ENCODE data around the gene TMEM168.

TMEM168 gene

GRCh38 chr7:112792441-112792840 is 2.2 kb upstream of the TMEM168 start:
- no peak for DNase-seq
- no peaks in the 10 kb centered on the region for H3K27me3 Mint-ChIP-seq
- no peak for ATAC-seq
- H3K4me1 Mint-ChIP-seq, result peaks cover 31% of the 10 kb centered on the region
- no peak overlapping the region for H3K27ac Mint-ChIP-seq
- peaks cover 10% of the 10 kb centered on the region for H3K36me3 Mint-ChIP-seq (ENCODE audit: low read depth)
- H3K4me3 Mint-ChIP-seq, result no peak overlapping the region
- no peaks in the 10 kb centered on the region for H3K9me3 Mint-ChIP-seq

- Mint-ChIP-seq H3K4me3 (no peak overlapping the region), H3K27ac (no peak overlapping the region), H3K27me3 (no peaks in the 10 kb centered on the region), H3K4me1 (peaks cover 35% of the 10 kb centered on the region), H3K36me3 (ENCODE audit: low read depth) (peaks cover 10% of the 10 kb centered on the region), H3K9me3 (no peaks in the 10 kb centered on the region)
- DNase-seq (no peak), ATAC-seq (no peak)
Measured at GRCh38 chr7:112791465-112792168, 1.4 kb upstream of the TMEM168 start.

GRCh38 chr7:112790586-112791003 is 402 bp upstream of the TMEM168 start:
- Mint-ChIP-seq H3K4me1 (peaks cover 35% of the 10 kb centered on the region), H3K27ac (peak overlapping the region; percentile 90), H3K4me3 (peak overlapping the region; percentile 96), H3K36me3 (ENCODE audit: low read depth) (peaks cover 10% of the 10 kb centered on the region), H3K9me3 (no peaks in the 10 kb centered on the region), H3K27me3 (no peaks in the 10 kb centered on the region)
- no peak for DNase-seq
- ATAC-seq, result no peak

- Mint-ChIP-seq H3K36me3 (ENCODE audit: low read depth) (peaks cover 13% of the 10 kb centered on the region), H3K27me3 (no peaks in the 10 kb centered on the region), H3K4me3 (peak overlapping the region; percentile 96), H3K9me3 (no peaks in the 10 kb centered on the region), H3K27ac (peak overlapping the region; percentile 90), H3K4me1 (peaks cover 31% of the 10 kb centered on the region)
- no peak for DNase-seq
- ATAC-seq, result no peak
Measured at GRCh38 chr7:112789453-112789816, 758 bp downstream of the TMEM168 start.

- H3K36me3 Mint-ChIP-seq (ENCODE audit: low read depth), result peaks cover 19% of the 10 kb centered on the region
- no peaks in the 10 kb centered on the region for H3K27me3 Mint-ChIP-seq
- H3K27ac Mint-ChIP-seq, result peak overlapping the region; percentile 90
- H3K4me1 Mint-ChIP-seq, result peaks cover 29% of the 10 kb centered on the region
- H3K9me3 Mint-ChIP-seq, result no peaks in the 10 kb centered on the region
- no peak for DNase-seq
- peak overlapping the region; percentile 96 for H3K4me3 Mint-ChIP-seq
- ATAC-seq, result no peak
Measured at GRCh38 chr7:112788778-112789343, 1.3 kb downstream of the TMEM168 start.

DNA sequence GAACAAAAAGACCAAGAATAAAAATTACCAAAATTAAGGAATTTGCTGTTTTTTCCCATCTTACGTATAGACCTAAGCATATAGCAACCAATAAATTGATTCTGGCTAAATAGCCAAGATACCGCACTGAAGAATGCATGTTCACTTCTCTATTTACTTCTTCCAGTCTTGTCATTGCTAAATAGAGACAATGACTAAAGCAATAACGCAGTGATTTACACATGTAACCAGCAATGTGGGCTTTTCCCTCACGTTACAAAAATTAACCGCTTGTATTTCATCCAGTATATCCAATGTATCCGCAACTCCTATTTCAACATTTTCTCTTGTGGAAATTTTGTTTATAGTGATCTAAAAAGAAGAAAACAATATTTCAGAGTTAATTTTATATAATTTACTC is 5.6 kb downstream of the TMEM168 start:
- H3K36me3 Mint-ChIP-seq (ENCODE audit: low read depth), result peaks cover 41% of the 10 kb centered on the region
- DNase-seq (no peak), ATAC-seq (no peak)
- H3K4me3 Mint-ChIP-seq, result no peak overlapping the region
- H3K9me3 Mint-ChIP-seq, result no peaks in the 10 kb centered on the region
- no peak overlapping the region for H3K27ac Mint-ChIP-seq
- peaks cover 30% of the 10 kb centered on the region for H3K4me1 Mint-ChIP-seq
- H3K27me3 Mint-ChIP-seq, result no peaks in the 10 kb centered on the region

DNA sequence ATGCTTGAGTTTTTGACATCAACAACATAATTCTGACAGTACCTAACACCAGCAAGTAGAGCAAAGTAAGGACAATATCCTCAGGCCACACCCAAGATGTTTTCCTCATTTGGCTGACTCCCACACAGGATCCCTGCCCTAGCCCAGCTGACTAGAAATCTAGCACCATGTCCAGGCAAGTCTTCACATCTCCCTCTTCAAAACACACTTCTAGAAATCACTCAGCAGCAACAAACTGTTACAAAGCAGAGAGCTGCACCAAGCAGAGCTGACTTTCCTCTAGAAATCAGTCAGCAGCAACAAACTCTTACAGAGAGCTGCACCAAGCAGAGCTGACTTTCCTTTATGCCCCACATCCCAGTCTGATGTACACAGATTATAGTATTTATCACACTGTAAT is 7.7 kb downstream of the TMEM168 start:
- Mint-ChIP-seq H3K4me3 (no peak overlapping the region), H3K27ac (no peak overlapping the region), H3K4me1 (peaks cover 12% of the 10 kb centered on the region), H3K9me3 (no peaks in the 10 kb centered on the region), H3K36me3 (ENCODE audit: low read depth) (peaks cover 32% of the 10 kb centered on the region), H3K27me3 (no peaks in the 10 kb centered on the region)
- no peak for DNase-seq
- peak; percentile 49 for ATAC-seq

GRCh38 chr7:112781558-112781957 is 8.6 kb downstream of the TMEM168 start:
- DNase-seq (no peak), ATAC-seq (no peak)
- H3K27ac Mint-ChIP-seq, result no peak overlapping the region
- H3K9me3 Mint-ChIP-seq, result no peaks in the 10 kb centered on the region
- H3K4me3 Mint-ChIP-seq, result no peak overlapping the region
- H3K27me3 Mint-ChIP-seq, result no peaks in the 10 kb centered on the region
- H3K4me1 Mint-ChIP-seq, result peaks cover 8% of the 10 kb centered on the region
- H3K36me3 Mint-ChIP-seq (ENCODE audit: low read depth), result peaks cover 32% of the 10 kb centered on the region

DNA sequence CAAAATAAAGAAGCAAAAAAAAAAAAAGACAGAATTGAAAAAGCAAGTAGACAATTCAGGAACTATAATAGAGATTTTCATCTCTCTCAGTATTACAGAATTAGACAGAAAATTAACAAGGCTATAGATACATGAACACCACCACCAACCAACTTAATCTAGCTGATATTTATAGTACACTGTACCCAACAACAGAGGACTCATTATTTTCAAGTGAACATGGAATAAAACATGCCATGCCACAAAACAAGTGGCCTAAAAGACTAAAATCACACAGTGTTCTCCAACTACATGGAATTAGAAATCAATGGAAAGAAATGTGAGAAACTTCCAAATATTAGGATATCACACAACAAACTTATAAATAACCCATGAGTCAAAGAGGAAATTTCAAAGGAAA is 9.1 kb downstream of the TMEM168 start:
- Mint-ChIP-seq H3K36me3 (ENCODE audit: low read depth) (peaks cover 32% of the 10 kb centered on the region), H3K4me3 (no peak overlapping the region), H3K27me3 (no peaks in the 10 kb centered on the region), H3K4me1 (peaks cover 8% of the 10 kb centered on the region), H3K9me3 (no peaks in the 10 kb centered on the region), H3K27ac (no peak overlapping the region)
- ATAC-seq (no peak), DNase-seq (no peak)

DNA sequence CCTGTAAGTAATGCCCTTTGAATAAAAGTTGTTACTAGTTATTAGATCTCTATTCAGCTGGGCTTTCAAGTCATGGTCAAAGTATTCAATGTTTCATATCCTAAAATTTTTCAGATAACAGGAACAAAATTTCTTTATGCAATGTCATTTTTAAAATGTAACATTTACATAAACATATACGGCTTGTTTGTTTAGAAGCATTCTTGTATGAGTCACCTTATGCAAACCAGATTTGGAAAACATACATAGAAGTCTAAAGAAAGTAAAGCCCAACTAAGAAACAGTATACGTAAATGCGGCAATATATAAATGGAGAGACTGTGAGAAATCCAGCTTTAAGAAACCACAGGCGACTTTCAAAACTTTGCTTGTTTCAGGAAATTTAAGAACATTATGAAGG is 10.5 kb downstream of the TMEM168 start:
- ATAC-seq, result no peak
- H3K4me1 Mint-ChIP-seq, result peaks cover 8% of the 10 kb centered on the region
- H3K27me3 Mint-ChIP-seq, result no peaks in the 10 kb centered on the region
- no peak overlapping the region for H3K27ac Mint-ChIP-seq
- H3K4me3 Mint-ChIP-seq, result no peak overlapping the region
- H3K36me3 Mint-ChIP-seq (ENCODE audit: low read depth), result peaks cover 32% of the 10 kb centered on the region
- no peak for DNase-seq
- no peaks in the 10 kb centered on the region for H3K9me3 Mint-ChIP-seq

DNA sequence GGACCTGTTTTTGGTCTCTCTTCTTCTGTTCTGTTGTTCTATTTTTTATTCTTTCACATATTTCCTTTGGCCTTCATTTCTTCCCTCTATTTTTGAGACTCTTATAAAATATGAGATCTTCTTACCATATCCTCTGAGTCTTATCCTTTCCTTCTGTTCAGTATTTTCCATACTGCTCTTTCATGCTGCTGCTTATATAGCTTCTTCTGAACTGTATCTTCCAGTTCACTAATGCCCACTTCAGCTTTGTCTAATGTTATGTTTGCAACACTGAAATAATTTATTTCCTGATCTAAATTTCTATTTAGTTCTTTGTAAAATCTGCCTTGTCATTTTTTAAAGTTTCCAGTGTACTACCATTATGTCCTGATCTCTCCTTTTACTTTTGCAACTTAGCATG is 12.8 kb downstream of the TMEM168 start:
- Mint-ChIP-seq H3K36me3 (ENCODE audit: low read depth) (peaks cover 11% of the 10 kb centered on the region), H3K4me3 (no peak overlapping the region), H3K27me3 (no peaks in the 10 kb centered on the region), H3K4me1 (peaks cover 3% of the 10 kb centered on the region), H3K27ac (no peak overlapping the region), H3K9me3 (no peaks in the 10 kb centered on the region)
- DNase-seq (no peak), ATAC-seq (no peak)

- DNase-seq, result no peak
- no peak for ATAC-seq
- Mint-ChIP-seq H3K27ac (no peak overlapping the region), H3K4me1 (peaks cover 1% of the 10 kb centered on the region), H3K4me3 (no peak overlapping the region), H3K9me3 (no peaks in the 10 kb centered on the region), H3K36me3 (ENCODE audit: low read depth) (peaks cover 16% of the 10 kb centered on the region), H3K27me3 (no peaks in the 10 kb centered on the region)
Measured at GRCh38 chr7:112771166-112771565, 19.0 kb downstream of the TMEM168 start.

- DNase-seq (no peak), ATAC-seq (no peak)
- Mint-ChIP-seq H3K4me1 (peaks cover 3% of the 10 kb centered on the region), H3K27me3 (no peaks in the 10 kb centered on the region), H3K4me3 (no peak overlapping the region), H3K36me3 (ENCODE audit: low read depth) (peaks cover 16% of the 10 kb centered on the region), H3K27ac (no peak overlapping the region), H3K9me3 (no peaks in the 10 kb centered on the region)
Measured at GRCh38 chr7:112770051-112770450, 20.1 kb downstream of the TMEM168 start.

DNA sequence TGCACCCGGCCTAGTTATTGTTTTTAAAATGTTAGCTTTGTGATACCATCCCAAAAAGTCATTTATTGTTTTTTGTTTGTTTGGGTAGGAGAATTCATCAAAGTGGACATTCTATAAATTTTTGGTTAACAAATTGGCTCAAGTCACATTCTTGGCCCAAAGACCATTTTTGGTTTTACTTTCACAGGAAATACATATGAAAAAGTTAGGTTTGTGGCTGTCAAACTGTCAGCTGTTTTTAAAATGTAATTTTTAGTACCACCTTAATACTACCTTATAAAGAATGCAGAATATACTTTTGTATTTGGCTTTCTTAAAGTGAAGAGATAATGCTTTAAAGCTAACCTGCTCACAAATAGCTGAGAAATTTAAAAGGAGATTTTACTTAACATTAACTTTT is 25.1 kb downstream of the TMEM168 start:
- no peak for ATAC-seq
- Mint-ChIP-seq H3K36me3 (ENCODE audit: low read depth) (peaks cover 14% of the 10 kb centered on the region), H3K9me3 (no peaks in the 10 kb centered on the region), H3K27ac (no peak overlapping the region), H3K4me3 (no peak overlapping the region), H3K27me3 (no peaks in the 10 kb centered on the region), H3K4me1 (peaks cover 6% of the 10 kb centered on the region)
- DNase-seq, result no peak

GRCh38 chr7:112763996-112764395 is 26.2 kb downstream of the TMEM168 start:
- Mint-ChIP-seq H3K4me1 (peaks cover 6% of the 10 kb centered on the region), H3K4me3 (no peak overlapping the region), H3K36me3 (ENCODE audit: low read depth) (peaks cover 11% of the 10 kb centered on the region), H3K27me3 (no peaks in the 10 kb centered on the region), H3K9me3 (no peaks in the 10 kb centered on the region), H3K27ac (no peak overlapping the region)
- ATAC-seq, result no peak
- no peak for DNase-seq
